Measurements from ENCODE around the gene AUNIP.

The AUNIP gene, protein sequence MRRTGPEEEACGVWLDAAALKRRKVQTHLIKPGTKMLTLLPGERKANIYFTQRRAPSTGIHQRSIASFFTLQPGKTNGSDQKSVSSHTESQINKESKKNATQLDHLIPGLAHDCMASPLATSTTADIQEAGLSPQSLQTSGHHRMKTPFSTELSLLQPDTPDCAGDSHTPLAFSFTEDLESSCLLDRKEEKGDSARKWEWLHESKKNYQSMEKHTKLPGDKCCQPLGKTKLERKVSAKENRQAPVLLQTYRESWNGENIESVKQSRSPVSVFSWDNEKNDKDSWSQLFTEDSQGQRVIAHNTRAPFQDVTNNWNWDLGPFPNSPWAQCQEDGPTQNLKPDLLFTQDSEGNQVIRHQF

GRCh38 chr1:25858906-25859789 is at the start of gene AUNIP:
Gene AUNIP, minus strand, starts transcription at chr1:25859457. Its CDS starts 100 bp downstream, at chr1:25859357.
- DNase-seq = peak; percentile 66 to 78

GRCh38 chr1:25909040-25909439 is 49.8 kb upstream of the AUNIP start:
- DNase-seq = no peak

DNA sequence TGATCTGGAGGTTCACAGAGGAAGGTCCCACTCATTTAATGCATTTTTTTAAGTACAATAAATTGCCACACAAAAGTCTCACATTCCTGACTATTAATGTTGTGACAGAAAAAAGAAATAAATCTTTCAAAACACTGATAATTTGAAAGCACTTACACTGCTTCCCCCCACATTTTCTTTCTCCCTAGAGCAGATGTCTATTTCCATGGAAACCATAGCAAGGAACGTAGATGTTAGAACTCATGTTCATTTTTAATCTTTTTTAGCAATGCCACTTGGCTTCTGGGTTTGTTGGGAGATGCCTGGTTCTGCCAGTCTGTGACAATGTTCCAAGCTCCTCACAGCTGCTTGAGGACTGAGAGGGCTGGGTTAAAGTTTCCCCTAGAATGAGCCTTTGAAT is 48.9 kb upstream of the AUNIP start:
- DNase-seq = no peak

DNA sequence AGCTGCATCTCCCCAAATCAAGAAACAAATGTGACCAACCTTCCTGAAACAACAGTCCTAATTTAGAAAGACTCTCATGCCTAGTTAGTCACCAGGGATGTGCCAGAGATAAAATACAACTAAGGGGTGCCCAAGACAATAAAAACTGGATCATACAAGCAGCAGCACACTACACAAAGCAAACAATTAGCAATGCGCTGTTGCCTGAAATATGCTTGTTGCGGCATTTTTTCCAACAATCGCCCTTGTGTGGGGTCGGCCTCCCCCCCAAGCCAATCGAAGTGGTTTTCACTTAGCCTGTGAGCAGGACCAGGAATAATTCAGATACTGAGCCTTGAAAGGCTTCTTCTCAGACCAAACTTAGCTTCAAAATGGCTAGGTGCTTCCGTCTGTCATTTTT is 48.3 kb upstream of the AUNIP start:
- no peak for DNase-seq

- DNase-seq = no peak
These were observed 47.5 kb upstream of the AUNIP start for GRCh38 chr1:25906644-25907300.

DNA sequence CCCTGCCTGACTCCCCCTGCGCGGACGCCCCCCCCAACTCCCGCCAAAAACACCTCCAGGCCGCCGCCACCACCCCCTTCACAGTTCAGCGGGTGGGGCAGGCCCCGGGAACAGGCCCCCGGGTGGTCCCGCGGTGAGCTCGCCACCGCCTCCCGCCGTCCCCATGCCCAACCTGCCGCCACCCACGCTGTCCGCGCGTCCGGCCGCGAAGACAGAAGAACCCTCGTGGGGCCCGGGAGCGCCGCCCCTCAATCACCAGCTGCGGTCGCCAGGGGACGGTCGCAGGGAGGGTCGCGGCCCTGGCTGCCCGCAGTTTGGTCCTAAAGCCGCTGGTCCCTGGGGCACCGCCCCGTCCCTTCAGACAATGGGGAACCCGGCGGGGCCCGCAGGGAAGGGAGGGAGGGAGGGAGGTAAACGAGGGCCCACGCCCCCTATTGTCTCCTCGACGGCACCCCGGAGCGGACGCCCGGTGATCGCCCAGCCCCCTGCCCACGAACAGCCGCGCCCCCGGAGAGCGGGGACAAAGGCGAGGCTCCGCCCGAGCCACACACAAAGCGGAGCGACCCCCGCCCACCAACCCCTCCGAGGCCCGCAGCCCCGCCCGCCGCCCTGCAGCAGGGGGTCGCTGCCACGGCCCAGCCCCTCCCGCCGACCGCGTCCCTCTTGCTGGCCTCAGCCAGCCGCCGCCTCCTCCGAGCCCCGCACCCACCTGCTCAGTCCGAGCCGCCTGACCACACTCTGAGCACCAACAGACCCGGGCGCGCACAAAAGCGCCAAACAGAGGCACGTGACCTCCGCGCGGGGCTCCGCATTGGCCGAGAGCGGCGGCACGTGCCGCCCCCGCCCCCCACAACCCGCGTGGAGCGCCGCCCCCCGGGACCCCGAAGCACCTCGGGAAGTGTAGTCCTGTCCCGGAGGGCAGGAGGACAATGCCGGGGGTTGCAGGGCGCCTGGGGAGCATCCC is 46.7 kb upstream of the AUNIP start, which contains the start of gene STMN1:
TSS of gene STMN1 (minus strand) at position 740 of the 964 bp plus-strand sequence. CDS start 1,743 bp downstream, outside the sequence.
- DNase-seq = peak; percentile 31 to 54

GRCh38 chr1:25904943-25905679 is 45.9 kb upstream of the AUNIP start:
- DNase-seq = peak; percentile 74 to 76

- no peak for DNase-seq
These were observed 44.7 kb upstream of the AUNIP start for GRCh38 chr1:25903986-25904385.

DNA sequence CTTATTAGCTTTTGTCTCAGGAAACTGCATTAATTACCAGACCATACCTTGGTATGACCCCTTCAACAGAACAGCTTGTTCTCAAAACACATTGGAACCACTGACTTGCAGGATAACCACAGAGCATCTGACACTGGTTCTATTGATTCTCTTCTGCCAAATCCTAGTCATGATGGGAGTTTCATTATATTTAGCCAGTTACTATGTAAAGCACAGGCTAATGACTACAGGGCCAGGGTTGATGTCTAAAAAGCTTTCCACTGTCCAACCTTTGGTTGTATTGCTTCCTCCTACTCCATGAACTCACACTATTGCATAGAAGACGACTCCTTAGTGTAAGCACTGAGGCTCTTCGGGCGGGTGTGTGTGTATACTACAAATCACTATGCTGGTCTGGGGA is 43.2 kb upstream of the AUNIP start:
- no peak for DNase-seq

GRCh38 chr1:25900219-25900618 is 41.0 kb upstream of the AUNIP start:
- DNase-seq = no peak

GRCh38 chr1:25899792-25900191 is 40.5 kb upstream of the AUNIP start:
- DNase-seq = no peak

DNA sequence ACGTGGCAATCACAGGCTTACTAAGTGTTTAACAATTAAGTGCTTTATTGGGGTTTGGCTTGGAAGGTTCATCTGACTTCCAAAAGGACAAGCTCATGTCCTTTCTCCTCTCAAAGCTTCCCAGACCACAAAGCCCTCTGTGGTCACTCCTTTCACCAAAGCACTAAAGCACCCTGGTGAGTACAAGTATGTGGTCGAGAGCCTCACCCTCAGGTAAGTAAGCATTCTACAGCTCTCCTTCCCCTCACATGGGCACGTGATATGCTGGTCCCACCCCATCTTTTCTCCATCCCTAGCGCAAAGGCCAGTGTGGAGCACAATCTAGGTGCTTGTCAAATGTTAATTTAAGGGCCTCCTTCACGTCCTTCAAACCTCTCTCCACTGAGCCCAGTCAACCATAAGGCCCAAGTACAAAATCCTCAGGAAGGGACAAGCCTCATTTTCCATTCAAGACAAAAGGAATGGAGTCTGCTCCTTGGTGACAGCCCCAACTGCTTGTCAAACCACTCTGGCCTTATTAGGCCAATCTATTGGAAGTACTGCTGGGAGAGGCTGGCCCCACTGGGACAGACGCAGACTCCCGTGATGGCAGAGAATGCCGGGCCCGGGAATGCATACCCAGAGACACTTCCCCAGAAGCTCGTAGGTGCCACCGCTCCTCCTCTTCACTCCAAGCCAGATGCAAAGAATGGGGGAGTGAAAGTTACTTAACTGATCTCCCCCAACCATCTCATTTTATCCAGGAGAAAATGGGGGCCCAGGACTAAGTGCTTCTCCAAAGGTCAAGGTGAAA is 39.2 kb upstream of the AUNIP start:
- DNase-seq = no peak

DNA sequence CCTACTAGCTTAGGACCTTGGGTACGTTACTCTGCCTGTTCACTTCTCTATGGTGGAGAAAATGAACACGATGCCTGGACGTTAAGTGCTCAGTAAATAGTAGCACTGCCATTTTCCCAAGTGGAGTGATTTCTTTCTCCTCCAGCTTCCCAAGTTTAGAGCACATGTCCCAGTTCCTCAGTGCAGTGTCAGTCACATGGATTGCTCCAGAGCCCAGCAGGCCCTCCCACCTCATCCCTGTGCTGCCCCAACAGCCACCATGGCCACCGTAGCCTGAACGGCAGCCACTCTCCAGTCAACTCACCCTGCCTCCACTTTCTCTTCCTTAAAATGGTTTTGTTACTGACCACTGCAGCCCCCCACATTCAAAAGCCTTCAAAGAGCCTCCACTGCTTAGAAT is 38.5 kb upstream of the AUNIP start:
- no peak for DNase-seq

DNA sequence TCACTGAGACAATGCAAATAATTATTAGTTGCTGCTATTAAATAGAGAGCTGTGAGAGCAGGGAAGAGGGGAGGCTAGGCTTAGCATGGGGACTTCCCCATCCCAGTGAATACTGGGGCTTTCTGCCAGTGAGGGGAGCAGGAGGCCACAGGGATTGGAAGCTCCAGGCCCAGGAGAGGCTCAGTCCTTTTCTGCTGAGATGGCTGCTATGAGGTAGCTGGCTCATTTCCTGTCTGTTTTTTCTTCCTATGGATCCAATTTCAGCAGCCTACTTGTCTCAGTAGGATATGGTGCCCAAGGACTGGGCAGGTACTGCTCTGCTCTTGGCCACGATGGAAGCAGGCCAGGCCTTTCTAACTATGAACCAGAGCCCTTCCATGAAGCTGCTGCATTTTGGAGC is 37.0 kb upstream of the AUNIP start:
- DNase-seq = no peak

GRCh38 chr1:25895365-25895990 is 36.2 kb upstream of the AUNIP start:
- peak; percentile 59 to 89 for DNase-seq

GRCh38 chr1:25893116-25893515 is 33.9 kb upstream of the AUNIP start:
- DNase-seq = no peak

- DNase-seq = no peak
These were observed 32.3 kb upstream of the AUNIP start for GRCh38 chr1:25891606-25892005.

DNA sequence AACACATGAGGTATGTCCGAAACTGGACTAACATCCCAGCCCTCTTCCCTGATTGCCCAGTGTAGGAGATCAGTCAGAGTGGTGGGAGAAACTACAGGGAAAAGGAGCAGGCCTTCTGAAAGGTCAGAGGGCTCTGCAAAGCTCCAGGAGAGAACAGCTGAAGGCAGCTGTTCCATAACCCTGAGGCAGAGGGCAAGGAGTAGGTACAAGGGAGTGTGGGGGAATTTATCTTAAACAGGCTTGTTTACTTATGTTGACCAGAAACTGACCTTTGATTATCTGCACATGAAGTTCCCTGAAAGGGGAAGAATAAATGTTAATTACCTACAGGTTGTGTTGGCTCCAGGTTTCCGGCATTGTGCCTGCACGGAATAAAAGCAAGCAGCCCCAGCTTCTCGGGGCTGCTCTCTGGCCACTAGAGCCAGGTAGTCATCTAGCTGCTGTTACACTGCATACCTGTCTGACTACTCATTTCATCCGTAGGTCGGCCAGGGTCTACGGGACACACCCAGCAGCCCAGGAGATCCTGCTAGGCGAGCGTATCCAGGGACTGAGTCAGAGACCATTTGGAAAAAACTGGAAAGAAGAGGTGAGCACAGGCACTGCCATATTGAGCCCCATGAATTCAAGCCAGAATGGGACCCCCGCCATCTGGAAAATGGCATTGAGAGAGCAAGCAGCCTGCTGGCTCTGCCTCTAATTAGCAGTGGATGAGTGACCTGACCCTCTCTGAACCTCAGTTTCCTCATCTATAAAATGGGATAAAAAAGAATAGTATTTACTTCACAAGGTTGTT is 31.2 kb upstream of the AUNIP start:
- no peak for DNase-seq

DNA sequence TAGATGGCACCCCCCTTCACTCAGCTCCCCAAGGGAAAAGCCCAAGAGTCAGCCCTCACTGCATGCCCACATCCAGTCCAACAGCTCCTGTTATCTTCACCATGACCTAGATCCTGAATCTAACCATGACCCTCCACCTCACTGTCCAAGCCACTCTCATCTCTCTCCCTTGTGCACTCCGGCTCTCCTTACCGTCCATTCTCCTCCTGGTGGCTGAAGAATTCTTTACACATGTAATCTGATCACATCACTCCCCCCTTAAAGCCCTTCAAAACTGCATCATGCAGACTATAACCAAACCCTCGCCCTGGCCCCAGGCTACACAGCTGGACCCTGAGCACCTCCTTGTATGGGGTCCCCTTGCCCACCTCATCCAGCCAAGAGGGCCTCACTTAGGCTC is 30.2 kb upstream of the AUNIP start:
- no peak for DNase-seq
